AG09309 (cell line): Measurements from ENCODE around the gene STXBP5.

Experiments used
- DNase-seq: peaks from one replicate; pipeline ENCODE4 v3.0.0-alpha.2; 2010; ENCODE audit warnings: low read depth
- H3K4me3 ChIP-seq: 2 replicates; pipeline ENCODE4 v1.5.1; 2011; ENCODE audit warnings: mild to moderate bottlenecking, low read depth, low read length, moderate library complexity; ENCODE audit not compliant: control insufficient read depth
- TF ChIP-seq, protein P1 (sequence below): IDR thresholded peaks from 2 replicates; pipeline ENCODE4 v1.5.1; 2011; ENCODE audit warnings: mild to moderate bottlenecking, low read depth, low read length, inconsistent platforms; ENCODE audit not compliant: insufficient read depth, control insufficient read depth; ENCODE audit errors: missing control alignments

Gene STXBP5

GRCh38 chr6:147389463-147389862 is 185.2 kb downstream of the STXBP5 start:
- no peak for DNase-seq
- no peak overlapping the region for H3K4me3 ChIP-seq
- TF ChIP-seq, protein P1, sequence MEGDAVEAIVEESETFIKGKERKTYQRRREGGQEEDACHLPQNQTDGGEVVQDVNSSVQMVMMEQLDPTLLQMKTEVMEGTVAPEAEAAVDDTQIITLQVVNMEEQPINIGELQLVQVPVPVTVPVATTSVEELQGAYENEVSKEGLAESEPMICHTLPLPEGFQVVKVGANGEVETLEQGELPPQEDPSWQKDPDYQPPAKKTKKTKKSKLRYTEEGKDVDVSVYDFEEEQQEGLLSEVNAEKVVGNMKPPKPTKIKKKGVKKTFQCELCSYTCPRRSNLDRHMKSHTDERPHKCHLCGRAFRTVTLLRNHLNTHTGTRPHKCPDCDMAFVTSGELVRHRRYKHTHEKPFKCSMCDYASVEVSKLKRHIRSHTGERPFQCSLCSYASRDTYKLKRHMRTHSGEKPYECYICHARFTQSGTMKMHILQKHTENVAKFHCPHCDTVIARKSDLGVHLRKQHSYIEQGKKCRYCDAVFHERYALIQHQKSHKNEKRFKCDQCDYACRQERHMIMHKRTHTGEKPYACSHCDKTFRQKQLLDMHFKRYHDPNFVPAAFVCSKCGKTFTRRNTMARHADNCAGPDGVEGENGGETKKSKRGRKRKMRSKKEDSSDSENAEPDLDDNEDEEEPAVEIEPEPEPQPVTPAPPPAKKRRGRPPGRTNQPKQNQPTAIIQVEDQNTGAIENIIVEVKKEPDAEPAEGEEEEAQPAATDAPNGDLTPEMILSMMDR: no peak

DNA sequence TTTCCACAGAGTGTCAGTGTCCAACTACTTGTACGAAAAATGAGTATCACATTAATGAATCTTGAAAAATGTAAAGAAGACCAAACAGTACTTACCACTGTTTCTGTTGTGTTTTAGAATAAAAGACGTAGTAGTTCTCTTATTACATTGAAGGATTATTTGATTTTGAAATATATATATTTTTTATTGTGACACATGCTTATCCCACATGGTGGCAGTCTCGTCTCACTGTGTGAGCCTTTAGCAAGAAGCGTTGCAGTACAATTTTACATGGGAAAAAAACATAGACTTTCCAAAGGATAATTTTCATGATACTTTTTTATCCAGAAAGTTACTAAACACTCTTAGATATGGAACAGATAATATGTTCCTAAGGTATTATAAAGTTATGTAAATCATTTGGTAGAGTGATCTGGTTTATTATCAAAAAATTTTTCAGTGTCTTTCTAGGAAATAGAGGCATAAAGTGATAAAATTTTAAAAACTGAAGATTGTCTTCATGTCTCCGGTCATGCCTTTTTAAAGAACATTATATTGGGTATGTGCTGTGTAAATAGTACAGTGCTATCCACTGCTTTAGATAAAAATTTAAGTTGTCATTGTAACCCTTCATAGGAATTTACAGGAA is 186.8 kb downstream of the STXBP5 start:
- no peak overlapping the region for H3K4me3 ChIP-seq
- TF ChIP-seq, protein P1: peak; percentile 38
- no peak for DNase-seq

DNA sequence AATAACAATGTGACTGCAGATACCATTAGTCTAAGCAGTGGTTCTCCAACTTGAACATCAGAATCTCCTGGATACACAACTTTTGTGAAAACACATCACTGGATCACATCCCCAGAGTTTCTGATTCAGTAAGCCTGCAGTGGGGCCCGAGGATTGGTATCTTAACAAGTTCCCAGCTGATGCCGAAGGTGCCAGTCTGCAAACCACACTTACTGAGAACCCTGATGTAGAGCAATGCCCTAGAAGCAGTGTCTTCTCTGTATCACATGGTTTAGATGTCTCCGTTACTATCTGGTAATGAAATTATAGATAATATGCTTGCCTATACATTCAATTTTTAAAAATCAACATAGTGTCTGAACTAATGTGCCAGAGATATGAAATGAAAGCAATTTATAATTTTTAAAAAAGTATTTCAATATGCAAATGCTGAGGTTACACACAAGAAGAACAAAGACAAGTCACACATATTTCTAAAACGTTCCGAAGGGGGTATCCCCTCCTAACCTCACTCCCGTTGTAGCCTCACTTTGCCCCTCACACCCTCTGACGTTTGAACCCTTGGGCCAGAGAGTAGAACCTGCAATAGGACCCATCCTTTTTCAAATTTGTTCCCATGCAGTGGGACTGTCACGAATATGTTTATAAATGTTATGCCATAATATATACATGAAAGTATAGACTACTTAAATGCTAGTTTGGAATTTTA is 188.9 kb downstream of the STXBP5 start:
- TF ChIP-seq, protein P1: no peak
- no peak overlapping the region for H3K4me3 ChIP-seq
- DNase-seq: no peak

DNA sequence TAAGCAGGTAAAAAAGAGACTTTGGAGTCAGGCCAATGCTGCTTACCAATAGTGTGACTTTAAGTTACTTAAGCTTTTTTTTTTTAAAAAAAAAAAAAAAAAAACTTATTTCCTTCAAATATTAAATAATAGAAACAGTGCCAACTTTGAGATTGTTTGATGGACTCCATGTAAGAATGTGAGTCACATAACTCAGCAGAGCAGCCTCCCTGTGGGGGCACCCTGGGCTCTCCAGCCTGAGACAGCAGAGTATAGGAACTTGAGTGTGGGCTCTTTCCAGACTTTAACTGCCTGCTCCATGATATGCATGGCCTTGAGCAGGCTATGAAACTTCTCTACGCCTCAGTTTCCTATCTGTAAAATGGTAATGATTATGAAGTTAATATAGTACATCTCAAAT is 190.9 kb downstream of the STXBP5 start:
- no peak for DNase-seq
- no peak overlapping the region for H3K4me3 ChIP-seq
- TF ChIP-seq, protein P1: no peak

- no peak overlapping the region for H3K4me3 ChIP-seq
- DNase-seq: no peak
- TF ChIP-seq, protein P1: no peak
Observed at GRCh38 chr6:147397306-147397705, 193.1 kb downstream of the STXBP5 start.

- DNase-seq: no peak
- no peak overlapping the region for H3K4me3 ChIP-seq
- TF ChIP-seq, protein P1: no peak
Observed at GRCh38 chr6:147400968-147401367, 196.8 kb downstream of the STXBP5 start.
